ENCODE measurements around the gene ZNF581.

Gene ZNF581

DNA sequence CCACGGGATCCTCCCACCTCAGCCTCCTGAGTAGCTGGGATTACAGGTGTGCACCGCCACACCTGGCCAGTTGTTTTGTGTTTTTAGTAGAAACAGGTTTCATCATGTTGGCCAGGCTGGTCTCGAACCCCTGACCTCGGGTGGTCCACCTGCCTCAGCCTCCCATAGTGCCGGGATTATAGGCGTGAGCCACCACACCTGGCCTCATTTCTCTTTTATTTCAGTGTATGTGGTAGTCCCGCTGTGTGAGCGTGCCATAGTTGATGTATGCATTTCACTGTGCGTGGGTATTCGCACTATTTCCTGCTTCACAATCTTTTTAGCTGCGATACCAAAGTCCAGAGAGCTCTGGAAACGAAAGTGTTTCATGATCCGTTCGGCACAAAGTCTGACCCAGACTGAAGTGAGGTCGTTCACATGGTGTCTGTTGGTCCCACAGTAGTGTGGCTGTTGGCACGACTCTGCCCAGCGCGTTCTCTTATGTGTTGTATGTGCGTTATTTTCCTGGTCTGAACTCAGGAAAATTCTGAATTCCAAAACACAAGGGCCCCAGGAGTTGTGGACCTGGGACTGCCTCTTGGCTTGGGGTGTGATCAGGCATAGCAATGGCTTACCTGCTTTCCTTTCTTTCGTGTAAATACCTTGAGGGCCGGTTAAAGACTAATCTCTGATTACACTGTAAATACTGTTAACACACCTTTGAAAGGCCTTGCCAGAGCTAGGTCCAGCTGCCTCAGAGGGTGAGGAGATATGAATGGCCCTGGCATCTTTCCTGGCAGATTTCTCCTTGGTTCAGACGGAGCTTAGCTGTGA is 40.2 kb downstream of the ZNF581 start:
- ATAC-seq: no peak

- ATAC-seq: no peak
Observed at GRCh38 chr19:55684946-55685681, 41.7 kb downstream of the ZNF581 start.

DNA sequence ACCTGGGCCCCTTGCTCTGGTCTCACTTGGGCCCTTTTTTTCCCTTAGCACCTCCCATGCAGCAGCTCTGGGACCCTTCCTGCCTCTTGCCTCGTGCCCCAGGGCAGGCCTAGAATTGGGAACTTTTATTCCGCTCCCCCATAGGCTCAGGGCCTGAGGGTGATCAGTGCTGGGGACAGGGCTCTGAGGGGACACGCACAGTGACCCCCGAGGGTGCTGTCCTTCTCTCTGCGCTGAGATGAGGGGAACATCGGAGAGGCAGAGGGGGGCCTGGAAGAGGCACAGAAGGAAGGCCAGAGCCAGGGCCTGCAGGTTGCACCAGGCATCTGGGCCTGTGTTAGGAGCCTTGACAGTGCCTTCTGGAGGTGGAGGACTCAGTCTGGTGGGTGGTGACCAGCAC is 42.3 kb downstream of the ZNF581 start:
- ATAC-seq: no peak

DNA sequence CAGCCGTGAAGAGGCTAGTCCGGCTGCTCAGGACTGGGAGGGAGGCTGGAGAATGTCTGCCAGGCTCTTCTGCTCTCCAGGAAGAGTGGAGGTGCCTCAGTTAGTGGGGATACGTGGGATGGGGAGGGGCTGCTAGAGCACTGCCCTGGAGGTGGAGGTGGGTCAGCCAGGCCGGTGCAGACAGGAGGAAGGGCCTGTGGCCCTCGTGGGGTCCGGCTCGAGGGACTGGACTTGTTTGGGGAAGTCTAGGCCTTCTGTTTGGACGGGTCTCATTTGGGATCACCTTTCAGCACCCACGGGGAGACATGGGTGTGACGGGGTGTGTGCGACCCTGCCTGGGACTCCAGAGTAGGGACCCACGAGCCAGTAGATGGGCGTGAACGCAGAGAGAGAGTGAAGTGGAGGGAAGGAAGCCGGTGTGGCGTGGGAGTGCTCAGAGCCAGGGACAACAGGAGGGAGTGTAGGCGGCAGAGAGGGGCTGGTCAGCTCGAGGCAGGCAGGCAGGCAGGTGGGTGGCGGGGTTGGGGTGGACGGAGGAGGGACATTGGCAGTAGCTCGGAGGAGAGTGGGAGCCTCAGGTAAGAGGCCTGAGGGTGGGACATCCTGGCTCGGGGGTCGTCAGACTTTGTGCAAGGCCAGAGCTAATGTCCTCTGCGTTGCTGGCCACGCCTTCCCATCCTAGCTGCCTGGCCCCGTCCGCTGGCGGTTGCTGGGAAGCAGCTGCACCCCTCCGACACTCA is 43.0 kb downstream of the ZNF581 start:
- ATAC-seq: no peak

- ATAC-seq: no peak
Observed at GRCh38 chr19:55687281-55688201, 44.1 kb downstream of the ZNF581 start.

DNA sequence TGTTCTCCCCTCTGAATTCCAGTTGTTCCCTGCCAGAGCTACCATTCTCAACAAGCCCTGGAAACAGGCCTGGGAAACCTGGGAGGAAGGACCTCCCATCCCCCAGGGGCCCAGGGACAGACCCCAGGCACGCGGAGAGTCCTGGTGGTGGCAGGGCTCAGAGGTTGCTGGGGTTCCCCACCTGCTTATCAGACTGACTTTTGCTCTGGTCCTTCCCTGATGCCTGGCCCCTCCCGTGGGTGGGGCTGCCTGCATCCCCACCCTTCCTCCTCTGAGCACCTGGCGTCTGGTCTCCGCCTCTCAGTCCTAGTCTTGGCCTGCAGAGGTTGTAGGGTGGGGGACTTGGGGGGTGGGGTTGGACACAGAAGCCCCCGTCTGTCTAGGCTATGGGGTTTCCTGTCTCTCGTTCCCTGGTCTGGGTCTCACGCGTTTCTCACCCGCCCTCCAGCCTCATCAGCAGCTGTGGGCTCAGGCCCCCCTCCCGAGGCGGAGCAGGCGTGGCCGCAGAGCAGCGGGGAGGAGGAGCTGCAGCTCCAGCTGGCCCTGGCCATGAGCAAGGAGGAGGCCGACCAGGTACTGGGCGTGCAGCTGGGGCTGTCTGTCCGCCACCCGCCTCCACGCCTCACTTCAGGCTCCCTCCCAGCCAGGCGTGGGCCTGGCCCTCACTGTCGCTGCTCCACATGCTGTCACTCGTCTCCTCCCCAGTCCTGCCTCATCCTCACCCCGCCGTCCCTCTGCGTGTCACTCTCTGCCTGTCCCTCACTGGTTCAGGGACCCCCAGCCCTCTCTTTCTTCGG is 45.2 kb downstream of the ZNF581 start:
- no peak for ATAC-seq

- ATAC-seq: no peak
Observed at GRCh38 chr19:55689411-55690108, 46.1 kb downstream of the ZNF581 start.

DNA sequence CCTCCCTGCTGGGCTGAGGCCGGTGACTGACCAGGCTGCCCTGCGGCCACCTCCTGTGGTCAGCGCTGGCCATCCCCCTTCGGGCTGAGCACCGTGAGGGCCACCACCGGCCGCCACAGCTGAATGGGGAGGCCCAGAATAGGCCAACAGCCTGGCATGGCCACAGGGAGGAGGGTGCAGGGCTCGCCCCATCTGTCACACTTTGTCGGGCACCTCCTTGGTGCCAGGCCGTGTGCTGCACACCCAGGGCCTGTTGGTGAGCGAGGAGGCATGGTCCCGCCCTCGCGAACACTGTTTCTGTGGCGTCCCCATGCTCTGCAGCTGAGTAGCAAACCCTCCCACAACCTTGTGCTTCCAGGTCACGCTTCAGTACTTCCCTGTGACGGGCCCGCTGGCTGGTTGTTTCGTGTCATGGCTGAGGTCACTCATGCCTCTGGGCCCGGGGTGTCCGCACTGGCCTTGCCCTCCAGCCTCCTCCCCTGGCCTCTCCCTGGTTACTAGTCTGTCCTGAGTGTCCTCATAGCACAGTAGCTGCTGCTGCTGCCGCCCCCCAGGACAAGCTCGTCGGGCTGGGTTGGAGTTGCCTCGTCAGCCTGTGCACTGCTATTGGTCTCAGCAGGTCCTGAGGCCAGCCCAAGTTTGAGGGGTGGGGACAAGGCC is 46.8 kb downstream of the ZNF581 start:
- ATAC-seq: no peak

- no peak for ATAC-seq
Observed at GRCh38 chr19:55690769-55691545, 47.5 kb downstream of the ZNF581 start.

DNA sequence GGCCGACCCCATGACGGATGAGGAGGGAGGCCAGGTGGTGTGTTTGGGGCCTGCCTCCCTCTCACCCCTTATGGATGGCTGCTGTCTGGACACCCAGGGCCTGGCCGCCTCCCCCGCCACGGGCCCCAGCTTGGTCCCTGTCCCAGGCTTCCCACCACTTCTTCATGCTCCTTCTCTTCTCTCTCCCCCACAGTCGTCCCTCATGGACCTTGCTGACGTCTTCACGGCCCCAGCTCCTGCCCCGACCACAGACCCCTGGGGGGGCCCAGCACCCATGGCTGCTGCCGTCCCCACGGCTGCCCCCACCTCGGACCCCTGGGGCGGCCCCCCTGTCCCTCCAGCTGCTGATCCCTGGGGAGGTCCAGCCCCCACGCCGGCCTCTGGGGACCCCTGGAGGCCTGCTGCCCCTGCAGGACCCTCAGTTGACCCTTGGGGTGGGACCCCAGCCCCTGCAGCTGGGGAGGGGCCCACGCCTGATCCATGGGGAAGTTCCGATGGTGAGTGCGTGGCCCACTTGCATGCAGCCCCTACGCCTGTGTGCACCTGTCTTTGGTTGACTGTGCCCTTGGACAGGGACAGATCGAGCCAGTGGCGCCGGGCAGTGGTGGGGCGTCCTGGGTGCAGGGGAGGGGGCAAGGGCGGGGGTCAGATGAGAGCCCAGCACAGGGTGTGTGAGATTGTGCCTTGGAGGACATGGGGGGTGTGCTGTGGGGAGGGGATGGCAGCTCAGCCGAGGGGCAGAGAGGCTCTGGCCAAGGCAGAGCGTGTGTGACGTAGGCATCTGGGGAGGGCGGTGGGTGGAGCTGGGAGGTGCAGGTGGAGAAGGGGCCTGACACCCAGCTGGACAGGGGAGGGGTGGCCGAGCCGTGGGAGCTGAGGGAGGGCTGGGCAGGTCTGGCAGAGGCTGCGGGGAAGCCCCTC is 48.4 kb downstream of the ZNF581 start:
- no peak for ATAC-seq

GRCh38 chr19:55692681-55693081 is 49.2 kb downstream of the ZNF581 start:
- no peak for ATAC-seq

- ATAC-seq: no peak
Observed at GRCh38 chr19:55693336-55693974, 50.0 kb downstream of the ZNF581 start.

DNA sequence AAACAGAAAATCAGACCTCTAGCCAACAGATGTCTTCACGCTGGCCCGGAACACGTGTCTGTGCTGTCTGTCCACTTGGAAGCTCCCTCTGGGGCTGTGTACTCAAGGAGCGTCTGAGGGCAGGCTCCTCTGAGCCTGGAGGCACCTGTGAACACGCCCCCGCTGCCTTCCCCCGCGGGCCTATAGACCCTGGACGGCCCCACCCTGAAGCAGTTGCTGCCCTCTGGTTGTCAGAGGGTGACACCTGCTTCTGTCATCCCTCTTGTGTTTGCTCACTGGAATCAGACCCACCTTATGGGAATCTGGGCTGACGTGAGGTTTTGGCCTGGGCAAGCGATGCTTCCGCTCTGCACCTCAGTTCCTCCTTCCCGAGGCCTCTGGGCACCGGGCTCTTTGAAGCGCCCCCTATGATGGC is 50.8 kb downstream of the ZNF581 start:
- no peak for ATAC-seq

- no peak for ATAC-seq
Observed at GRCh38 chr19:55694656-55695491, 51.4 kb downstream of the ZNF581 start.

Data from activated CD4-positive, CD25-positive, alpha-beta regulatory T cell treated with anti-CD3 and anti-CD28 coated beads, Interleukin-2, amount 50 U/mL, for 24 hours (primary cell).